SW480 (cell line): ENCODE measurements around the gene PEAK1.
"Not testable (repeated sequence)": the region's sequence is repeated elsewhere in the genome, so short reads cannot be mapped to it uniquely, and the experiment has no call there.

ENCODE experiments used
- DNase-seq: peaks from one replicate; pipeline ENCODE4 v3.0.0-alpha.2; 2016; ENCODE audit warnings: low spot score

PEAK1 gene

DNA sequence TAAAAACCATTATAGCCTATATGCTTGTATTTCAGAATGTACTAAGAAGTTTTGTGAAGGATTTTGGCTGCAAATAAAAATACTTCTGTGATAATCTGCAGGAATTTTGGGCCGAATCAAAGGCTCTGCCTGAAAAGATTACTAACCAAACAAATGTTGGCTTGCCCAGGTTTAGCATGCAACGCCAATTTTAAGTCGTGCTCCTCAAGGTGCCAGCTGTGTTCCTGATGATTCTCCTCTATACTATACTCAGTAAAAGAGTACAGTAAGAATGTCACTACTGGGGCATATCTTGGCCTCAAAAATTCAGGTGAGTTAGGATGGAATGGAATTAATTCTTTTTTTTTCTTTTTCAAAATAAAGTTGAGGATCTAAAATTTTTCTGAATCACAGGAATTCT is 198.2 kb downstream of the PEAK1 start:
- DNase-seq = no peak

DNA sequence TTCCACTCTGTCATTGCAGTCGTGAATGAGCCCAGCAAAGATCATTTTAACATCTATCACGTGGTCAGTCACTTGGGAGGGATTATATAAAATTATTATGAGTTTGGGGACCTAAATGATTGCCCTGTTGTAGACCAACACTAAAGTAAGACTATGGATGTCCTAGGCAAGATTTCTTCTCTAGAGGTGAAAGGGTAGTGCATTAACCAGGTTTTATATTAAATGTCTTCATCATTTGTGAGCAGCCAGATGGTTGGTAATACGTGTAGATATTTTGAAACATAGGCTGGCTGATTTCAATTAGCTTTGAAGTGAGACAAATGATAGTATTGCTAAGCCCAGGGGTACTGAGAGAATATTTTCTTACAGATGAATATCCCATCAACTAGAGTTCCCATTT is 198.7 kb downstream of the PEAK1 start:
- no peak for DNase-seq

DNA sequence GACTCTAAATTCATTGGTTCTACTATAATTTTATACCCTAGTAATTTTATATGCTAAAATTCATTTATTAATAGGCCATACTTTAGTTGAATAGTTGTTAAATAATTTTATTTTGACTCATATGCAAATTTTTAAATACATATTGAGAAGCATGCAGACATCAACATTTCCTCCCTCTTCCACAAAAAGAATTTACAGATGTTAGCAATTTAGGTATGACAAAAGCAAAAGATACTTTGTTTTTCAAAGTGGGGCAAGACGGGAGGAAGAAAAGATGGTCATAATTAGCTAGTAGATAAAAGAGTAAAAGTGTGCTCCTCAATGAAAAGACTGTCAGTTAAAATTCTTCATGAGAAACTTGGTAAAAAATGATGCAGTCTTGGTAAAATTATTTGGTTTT is 200.1 kb downstream of the PEAK1 start:
- no peak for DNase-seq

DNA sequence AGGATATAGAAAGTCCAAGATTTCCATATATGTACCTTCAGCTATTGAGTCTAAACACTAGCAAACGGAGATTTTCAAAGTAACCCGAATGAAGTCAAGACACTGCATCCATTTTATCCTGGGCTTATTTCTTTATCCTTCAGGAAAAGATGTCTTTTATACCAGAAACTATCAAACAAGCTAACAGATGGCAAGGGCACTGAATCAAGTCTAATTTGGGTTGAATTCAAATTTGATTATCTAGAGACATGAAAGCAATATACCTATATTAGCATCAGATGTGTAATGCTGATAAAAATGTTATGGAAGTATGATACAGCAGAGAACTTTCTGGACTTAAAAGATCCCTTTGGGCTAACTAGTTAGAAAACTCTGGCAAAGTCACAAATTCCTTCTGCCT is 210.7 kb downstream of the PEAK1 start:
- DNase-seq = no peak

DNA sequence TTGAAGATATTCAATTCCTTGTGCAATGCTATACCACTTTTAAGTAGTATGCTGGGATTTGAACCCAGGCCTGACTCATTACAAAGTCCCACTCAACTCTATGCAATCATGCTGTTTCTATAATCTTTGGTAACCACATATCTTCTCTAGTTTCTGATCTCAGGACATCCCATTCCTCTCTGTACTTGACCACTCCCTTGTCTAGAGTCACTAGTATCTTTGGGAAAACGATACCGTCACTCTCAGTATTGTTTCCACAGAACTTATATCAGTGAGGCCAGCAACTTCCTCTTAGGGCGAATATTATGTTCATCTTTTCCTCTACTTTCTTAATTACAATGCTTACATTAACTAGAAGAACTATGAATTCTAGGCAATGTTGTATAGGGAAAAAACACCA is 211.7 kb downstream of the PEAK1 start:
- no peak for DNase-seq

DNA sequence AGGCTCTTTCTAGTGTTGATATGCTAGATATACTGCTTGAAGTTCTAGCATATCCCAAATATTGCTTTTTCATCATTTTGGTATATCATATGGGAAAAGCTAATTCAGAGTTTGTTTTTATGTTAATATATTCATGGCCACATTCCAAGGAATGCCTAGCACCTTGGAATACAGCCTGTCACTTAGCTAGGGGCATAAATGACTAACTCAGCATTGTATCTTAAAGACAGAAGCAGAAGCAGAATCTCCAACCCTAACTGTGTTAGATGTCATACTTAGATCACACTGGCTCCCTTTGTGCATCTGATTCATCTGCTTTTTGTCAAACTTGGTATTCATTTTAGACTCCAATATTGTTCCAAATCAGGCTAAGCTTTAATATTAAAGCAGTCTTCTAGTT is 218.2 kb downstream of the PEAK1 start:
- DNase-seq = no peak

DNA sequence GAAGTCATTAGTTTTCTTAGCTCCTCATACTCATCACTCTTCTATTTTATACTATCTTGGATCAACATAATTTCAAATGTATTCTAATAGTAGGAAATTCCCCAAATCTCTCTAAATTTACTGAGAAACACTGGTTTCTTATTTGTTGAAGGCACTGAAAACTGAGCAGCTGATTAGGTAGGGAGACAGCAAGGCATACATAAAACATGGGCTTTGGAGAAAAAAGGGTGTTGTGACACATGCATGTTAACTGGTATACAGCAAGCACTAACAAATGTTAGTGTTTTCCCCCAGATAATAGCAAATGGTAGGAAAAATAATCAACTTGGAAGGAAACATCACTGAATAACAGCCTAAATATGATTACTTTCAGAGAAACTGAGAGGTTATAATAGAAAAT is 223.5 kb downstream of the PEAK1 start:
- no peak for DNase-seq

DNA sequence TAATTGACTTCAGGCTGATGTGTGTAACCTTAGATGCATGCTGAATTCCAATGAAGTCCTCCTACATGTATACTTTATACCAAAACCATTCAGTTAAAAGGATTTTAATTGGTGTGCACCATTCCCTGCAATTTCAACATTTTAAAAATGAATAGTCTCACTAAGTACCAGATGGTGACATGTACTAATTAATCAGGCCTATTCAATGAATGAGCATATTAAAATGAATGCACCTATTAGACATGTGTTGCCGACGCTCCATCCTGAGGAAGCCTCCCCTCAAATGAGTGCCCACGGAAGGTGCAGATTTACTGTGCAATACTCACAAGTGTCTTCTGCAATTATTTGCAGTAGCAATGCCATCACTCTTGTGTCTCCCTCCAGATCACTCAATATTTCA is 224.3 kb downstream of the PEAK1 start:
- DNase-seq = no peak

DNA sequence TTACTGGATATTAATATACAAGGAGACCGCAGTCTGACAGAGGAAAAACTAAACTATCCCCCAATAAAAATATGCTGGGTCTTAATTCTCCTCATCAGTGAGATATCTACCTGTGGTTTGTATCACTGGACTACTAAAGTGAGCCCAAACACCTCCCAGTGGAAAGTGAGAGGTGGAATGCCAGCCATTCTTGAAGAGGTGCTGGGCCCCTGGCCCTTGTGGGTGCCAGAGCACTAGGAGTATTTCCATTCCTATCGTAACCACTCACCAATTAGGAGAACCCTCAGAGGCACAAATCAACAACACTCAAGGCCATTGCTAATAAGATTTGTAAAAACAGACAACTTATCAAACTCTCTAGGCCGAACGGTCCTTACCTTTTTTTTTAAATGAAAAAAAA is 227.5 kb downstream of the PEAK1 start:
- no peak for DNase-seq

DNA sequence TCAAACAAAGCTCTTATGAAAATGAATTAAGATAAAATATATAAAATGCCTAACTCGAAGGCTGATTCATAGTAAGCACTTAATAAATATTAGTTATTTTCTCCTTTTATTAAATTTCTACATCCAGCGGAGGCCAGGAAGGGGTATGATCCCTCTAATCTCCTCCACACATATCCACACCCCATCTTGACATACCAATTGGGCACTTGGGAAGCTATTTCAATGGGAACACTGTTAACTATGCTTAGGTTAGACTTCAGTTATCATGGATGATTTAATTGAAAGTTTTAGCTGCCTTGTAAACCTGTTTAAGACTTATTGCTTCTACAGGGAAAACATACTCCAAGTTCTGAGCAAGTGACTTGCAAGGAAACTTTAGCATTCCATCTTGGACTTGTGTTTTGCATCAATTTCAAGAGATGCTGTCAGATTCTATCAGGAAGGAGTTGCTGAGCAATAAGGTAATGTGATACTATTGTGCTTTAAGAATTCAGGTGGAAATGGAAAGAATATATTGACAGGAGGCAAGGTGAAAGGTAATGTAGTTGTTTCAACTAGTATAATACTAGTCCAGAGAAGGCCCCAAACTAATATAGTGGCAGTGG is 228.6 kb downstream of the PEAK1 start:
- DNase-seq = no peak

DNA sequence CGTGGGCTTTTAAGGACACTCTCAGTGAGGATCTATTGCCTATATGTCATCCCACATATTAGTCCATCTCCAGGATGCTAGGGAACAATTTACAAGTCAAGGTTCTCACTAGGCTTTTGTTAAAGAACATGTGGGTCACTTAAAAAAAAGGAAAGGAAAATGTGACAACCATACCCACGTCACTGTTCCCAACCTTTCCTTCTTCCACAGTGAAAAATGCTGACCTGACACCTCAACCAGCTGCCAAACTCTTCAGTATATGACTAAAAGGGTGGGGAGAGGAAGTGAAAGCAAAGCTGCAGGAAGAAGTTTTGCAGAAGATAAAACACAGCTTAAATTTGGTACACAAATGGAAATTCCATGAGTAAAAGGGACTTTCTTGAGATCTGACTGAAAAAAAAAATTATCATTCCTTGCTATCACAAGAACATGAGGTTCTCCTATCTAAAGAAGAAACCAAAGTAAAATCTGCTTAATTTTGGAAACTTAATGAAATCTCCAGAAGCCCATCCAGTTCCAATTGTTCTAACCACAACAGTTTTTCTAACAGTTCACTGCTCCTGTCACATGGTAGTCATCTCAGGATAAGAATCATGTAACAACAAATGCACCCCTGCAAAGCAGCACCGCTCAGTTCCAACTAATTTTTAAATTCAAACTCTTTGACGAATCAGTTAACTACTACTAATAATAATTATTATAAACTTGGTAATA is 232.0 kb downstream of the PEAK1 start:
- no peak for DNase-seq

DNA sequence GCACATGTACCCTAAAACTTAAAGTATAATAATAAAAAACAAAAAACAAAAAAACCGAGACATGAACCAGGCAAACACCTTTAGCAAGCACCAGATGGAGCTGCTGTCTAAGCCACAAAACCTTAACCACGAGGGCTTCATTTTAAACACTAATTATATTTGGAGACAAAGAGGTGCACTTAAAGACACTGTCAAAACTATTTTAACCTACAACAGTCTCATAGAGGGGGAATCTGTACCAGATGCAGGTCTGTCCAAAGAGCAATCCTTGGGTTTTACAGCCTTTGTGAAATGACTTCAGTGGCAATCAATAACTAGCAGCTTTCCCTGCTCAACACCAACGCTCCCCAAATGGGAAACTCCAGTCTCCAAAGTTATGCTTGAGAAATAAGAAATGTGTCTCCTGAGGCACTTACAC is 233.3 kb downstream of the PEAK1 start:
- DNase-seq = peak; percentile 13

DNA sequence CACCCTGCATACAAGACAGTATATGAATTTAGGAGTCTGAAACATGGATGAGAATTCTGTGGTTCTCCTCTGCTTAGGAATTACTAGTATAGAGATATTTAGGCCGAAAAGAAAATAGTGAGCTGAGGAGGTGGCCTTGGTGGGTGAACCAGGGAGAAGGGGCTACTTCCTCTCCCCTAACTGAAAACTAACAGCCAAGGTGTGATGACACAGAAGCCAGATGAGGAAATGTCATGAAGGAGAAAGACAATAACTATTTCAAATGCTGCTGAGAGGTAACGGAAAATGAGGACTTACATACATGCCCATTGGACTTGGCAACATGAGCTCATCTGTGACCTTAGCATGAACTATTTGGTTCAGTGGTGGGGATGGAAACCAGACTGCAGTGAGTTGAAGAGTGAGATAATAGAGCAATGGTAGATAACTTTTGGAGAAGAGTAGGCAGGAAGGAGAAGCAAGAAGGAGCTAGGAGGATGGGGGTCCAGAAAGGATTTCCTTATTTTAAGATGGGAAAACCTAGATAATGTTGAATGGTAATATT is 234.6 kb downstream of the PEAK1 start:
- no peak for DNase-seq

DNA sequence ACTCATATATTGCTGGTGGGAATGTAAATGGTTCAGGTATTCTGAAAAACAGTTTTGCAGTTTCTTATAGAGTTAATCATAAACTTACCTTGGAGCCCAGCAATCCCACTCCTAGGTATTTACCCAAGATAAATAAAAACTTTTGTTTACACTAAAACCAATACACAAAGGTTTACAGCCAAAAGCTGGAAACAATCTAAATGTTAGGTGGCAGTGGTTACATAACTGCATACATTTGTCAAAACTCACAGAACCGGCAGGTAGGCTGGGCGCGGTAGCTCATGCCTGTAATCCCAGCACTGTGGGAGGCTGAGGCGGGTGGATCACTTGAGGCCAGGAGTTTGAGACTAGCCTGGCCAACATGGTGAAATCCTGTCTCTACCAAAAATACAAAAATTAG is 235.6 kb downstream of the PEAK1 start:
- not testable (repeated sequence) for DNase-seq

DNA sequence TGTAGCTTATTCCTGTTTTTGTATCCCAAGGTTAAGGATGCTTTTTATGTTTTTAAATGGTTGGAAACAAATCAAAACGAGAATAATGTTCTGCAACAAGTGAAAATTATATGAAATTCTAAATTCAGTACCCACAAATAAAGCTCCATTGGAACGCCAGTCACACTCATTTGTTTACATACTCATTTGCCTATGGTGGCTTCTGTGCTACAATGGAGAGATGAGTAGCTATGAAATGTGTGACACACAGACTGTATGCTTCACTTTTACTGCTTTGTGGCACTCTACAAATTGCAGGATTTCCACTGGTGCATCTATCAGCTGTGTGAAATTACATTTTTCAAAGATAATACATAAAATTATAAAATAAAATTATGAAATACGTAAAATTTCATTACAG is 236.8 kb downstream of the PEAK1 start:
- no peak for DNase-seq

DNA sequence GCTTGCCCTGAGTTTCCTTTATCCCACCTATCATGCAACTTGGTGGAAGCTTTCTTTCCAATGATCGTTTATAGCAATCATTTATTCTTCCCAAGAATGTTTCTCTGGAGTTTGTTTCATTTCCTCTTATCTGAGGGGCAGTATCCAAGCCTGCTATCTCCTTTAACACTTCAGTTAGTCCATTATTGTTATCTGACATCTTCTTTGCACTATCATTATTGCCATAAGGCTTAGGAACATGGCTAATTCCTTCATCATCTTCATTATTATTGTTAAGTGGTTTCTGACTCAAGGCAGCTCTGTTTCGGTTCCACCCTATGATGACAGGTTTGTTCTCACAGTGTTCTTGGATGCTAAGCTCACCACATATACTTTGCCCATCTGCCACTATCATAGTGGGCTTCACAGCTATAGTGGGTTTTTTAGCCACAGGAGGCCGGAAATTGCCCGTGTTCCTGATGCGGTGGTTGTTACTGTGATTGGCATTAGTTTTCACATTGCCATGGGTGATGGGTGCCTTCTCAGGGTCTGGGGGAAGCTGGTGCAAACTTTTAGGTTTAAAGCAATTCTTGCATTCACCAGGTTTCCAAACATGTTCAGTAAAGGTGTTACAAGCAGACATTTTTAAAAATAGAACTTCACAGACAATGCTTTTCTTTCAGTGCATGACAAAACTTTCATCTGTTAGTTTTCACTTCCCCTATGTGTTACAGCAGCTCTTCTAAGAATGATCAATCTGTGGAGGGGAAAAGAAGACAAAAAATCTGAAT is 238.4 kb downstream of the PEAK1 start:
- DNase-seq = no peak

DNA sequence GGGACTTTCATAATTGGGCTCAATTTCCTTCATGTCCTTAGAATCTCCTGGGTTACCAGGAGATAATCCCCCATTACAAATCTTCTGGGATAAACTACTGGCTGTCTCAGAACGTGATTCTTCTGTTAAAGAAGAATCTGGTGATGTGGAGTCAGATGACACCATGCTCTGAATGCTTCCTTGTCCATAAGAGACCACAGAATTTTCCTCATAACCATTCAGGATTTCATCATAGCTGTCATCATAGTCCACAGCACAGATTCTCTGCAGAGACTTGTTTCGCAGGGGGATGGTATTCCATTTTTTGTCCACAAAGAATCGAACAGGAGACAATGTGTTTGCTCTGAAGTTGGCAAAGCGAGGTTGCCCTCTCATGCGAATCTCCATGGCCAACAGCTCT is 239.1 kb downstream of the PEAK1 start:
- DNase-seq = no peak

DNA sequence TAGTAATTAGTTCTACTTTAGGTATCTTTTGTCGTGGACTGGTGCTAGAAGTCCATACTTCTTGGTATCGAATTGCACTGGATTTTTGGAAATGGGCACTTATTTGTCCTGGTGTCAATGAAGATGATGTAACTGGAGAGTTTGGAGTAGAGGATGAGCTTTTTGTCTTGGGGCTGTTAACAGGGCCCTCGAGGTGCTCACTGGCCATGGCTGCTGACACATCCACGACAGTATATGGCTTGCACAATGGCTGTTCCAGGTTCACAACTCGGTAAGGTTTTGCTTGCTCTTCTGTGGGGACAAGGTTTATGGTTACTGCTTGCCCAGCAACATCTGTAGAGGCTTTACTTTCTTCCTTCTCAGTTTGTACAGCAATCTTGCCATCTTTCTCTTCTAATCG is 239.6 kb downstream of the PEAK1 start:
- no peak for DNase-seq

DNA sequence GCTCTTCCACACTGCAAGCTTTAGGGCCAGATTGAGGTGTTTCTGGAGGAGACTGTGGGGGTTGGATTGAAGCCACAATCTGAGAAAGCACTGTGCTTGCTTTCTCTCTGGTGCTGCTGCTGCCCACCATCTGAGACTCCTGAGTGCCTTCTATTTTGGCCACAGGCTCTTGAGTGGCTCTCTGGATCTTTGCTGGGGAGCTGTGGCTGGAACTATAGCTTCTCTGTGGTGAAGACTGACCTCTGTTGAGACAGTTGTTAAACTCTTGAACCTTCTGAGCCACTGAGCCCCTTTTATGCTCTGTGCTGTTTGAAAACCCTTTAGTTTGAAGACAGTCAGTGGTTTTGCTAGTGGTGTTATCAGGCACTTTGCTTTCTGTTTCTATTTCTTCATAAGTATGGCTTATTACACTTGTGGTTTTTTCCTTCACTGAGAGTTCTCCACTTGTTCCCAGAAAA is 240.3 kb downstream of the PEAK1 start:
- no peak for DNase-seq

DNA sequence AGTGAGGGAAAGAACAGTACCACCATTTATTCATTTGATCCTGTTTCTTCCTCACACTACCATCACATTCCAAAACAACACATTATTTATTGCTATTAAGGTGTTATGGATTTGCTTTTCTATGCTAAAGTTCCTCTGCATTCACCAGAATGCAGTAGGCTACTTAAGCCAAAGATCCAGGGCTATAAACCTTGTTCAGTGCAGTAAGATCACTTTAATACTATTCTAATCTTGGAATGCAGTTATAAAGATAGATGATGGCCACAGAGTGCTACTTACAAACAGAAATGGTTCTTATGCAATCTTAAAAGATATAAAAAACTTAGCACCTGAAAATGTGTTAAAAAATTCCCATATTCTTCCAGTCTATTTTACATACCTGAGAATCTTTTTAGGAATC is 241.5 kb downstream of the PEAK1 start:
- no peak for DNase-seq

DNA sequence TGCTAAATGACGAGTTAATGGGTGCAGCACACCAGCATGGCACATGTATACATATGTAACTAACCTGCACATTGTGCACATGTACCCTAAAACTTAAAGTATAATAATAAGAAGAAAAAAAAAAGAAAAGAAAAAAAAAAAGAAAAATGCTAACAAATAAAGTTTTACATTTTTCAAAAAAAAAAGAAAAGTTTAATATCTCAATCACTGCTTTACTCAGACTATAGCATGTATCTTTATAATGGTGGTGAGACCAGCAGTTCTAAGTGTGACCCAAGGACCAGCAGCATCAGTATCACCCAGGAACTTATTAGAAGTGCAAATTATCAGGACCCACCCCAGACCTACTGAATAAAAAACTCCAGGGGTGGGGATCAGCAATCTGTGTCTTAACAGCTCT is 243.8 kb downstream of the PEAK1 start:
- not testable (repeated sequence) for DNase-seq

DNA sequence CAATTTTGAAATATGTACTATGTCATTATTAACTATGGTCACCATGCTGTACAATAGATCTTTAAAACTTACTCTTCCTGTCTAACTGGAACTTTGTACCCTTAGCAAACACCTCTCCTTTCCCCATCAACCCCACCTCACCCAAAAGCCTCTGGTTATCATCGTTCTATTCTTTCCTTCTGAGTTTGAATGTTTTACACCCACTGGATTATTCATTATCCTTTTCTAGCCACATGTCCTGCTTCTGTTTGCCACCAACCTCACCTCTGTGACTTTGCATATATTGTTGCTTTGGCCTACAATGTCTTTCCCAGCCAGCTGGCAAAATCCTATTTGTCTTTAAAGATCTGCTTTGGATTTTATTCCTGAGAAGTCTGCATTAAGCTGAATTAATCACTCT is 246.4 kb downstream of the PEAK1 start:
- no peak for DNase-seq
